Keratinocyte (primary cell): ENCODE results near the gene ITSN1.

Experiments
- EZH2 ChIP-seq: IDR thresholded peaks from one replicate; pipeline ENCODE4 v1.6.1; 2012; ENCODE audit warnings: inconsistent platforms, mild to moderate bottlenecking, low read length, moderate library complexity
- TF ChIP-seq, protein P1 (sequence below), 3 experiments: IDR thresholded peaks in 1 of 3; conservative IDR thresholded peaks in 1 of 3; optimal IDR thresholded peaks in 1 of 3; 2 replicates in 2 of 3; 3 replicates in 1 of 3; pipeline versions ENCODE3 to v1.5.1; 2011; ENCODE audit warnings: low read length in 3 of 3, mild to moderate bottlenecking in 3 of 3, moderate library complexity in 2 of 3, control low read depth in 1 of 3, inconsistent platforms in 1 of 3; ENCODE audit not compliant: insufficient read depth in 2 of 3; ENCODE audit errors: extremely low read depth in 1 of 3

DNA sequence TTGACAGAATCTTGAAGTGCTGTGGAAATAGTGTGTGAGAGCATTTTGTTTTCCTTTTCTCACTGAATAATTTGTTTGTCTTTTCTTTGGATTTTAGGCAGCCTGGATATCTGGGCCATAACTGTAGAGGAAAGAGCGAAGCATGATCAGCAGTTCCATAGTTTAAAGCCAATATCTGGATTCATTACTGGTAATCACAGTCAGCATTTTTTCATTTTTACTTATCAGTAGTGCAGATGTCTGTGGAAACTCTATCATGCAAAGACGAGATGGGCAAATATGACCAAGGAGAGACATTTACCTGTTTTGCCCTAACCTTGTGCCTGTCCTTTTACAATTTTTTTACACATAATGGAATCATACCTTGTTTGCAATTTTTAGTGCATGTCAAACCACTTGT is 78.8 kb downstream of the ITSN1 start:
- TF ChIP-seq EZH2: no peak
- TF ChIP-seq, protein P1, sequence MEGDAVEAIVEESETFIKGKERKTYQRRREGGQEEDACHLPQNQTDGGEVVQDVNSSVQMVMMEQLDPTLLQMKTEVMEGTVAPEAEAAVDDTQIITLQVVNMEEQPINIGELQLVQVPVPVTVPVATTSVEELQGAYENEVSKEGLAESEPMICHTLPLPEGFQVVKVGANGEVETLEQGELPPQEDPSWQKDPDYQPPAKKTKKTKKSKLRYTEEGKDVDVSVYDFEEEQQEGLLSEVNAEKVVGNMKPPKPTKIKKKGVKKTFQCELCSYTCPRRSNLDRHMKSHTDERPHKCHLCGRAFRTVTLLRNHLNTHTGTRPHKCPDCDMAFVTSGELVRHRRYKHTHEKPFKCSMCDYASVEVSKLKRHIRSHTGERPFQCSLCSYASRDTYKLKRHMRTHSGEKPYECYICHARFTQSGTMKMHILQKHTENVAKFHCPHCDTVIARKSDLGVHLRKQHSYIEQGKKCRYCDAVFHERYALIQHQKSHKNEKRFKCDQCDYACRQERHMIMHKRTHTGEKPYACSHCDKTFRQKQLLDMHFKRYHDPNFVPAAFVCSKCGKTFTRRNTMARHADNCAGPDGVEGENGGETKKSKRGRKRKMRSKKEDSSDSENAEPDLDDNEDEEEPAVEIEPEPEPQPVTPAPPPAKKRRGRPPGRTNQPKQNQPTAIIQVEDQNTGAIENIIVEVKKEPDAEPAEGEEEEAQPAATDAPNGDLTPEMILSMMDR (optimal IDR thresholded peaks at IDR 0.05 in 1 of 3, IDR thresholded peaks at IDR 0.05 in 1 of 3, conservative IDR thresholded peaks at IDR 0.05 in 1 of 3; ENCODE audit: extremely low read depth in 1 of 3, insufficient read depth in 2 of 3, low read length in 3 of 3): no peak
